Transverse colon (tissue), 4 donors: Measurements from ENCODE around the gene CACNA1I. TPM values are rescaled to one million over a fixed set of nuclear protein-coding genes. Genes with fewer than 3 reads are reported as not detected.
A peak's percentile ranks its signal among the peaks of the same experiment; 100 is the strongest.

Experiments used
- DNase-seq: peaks from one replicate; pipeline ENCODE4 v3.0.0-alpha.2; 2019
- H3K27ac ChIP-seq, 4 donors: fragments of 200-600 bp; sonication (generic); 2 replicates each; pipeline ENCODE4 v1.5.1; 2016 to 2018; ENCODE audit warnings: inconsistent platforms in 4 of 4
- H3K27me3 ChIP-seq: fragments of 200-600 bp; sonication (generic); 2 replicates; pipeline ENCODE4 v1.5.1; 2017; ENCODE audit warnings: inconsistent platforms
- H3K36me3 ChIP-seq, 4 donors: fragments of 200-600 bp; sonication (generic); 2 replicates each; pipeline ENCODE4 v1.5.1; 2017 to 2019; ENCODE audit warnings: inconsistent platforms in 4 of 4
- H3K4me1 ChIP-seq, 4 donors: fragments of 200-600 bp; sonication (generic); 2 replicates each; pipeline ENCODE4 v1.5.1; 2017 to 2020; ENCODE audit warnings: inconsistent platforms in 4 of 4
- H3K4me3 ChIP-seq, 4 donors: fragments of 200-600 bp; sonication (generic); 1 replicate in 1 of 4; 2 replicates in 3 of 4; pipeline versions ENCODE4 v1.5.1 to v1.6.1; 2017 to 2019; ENCODE audit warnings: inconsistent platforms in 4 of 4
- H3K9me3 ChIP-seq, 2 donors: fragments of 200-600 bp; sonication (generic); 2 replicates each; pipeline ENCODE4 v1.5.1; 2017 to 2019; ENCODE audit warnings: inconsistent platforms in 2 of 2
- CTCF ChIP-seq, 5 experiments: fragments of 200-600 bp in 3 of 5; fragments of 450-650 bp in 2 of 5; sonication (generic) in 3 of 5; IDR thresholded peaks; 1 replicate in 2 of 5; 2 replicates in 3 of 5; pipeline ENCODE4 v1.5.1; 2016 to 2017; ENCODE audit warnings: antibody characterized with exemption in 5 of 5, inconsistent platforms in 3 of 5, mild to moderate bottlenecking in 2 of 5, moderate library complexity in 1 of 5
- EP300 ChIP-seq: sonication (generic); formaldehyde crosslinking; IDR thresholded peaks from one replicate; pipeline ENCODE4 v1.6.1; 2017; ENCODE audit warnings: antibody characterized with exemption, low read depth
- POLR2A ChIP-seq: fragments of 450-650 bp; IDR thresholded peaks from one replicate; pipeline ENCODE4 v1.6.1; 2016; ENCODE audit warnings: antibody characterized with exemption, mild to moderate bottlenecking, moderate library complexity
- POLR2AphosphoS5 ChIP-seq, 3 donors: sonication (generic); formaldehyde crosslinking; IDR thresholded peaks; one replicate each; pipeline ENCODE4 v1.6.1; 2016; ENCODE audit warnings: antibody characterized with exemption in 3 of 3
- WGBS, 2 donors: methylation state at CpG; one replicate each; pipeline ENCODE4 v1.1.5; 2018; ENCODE audit warnings: low coverage in 1 of 2; 5-methylcytosine and 5-hydroxymethylcytosine counted together
- in situ Hi-C, 4 donors: fragments of 200-750 bp; cut with MboI; loops; one replicate each; pipeline versions ENCODE4 v1.15.0 to v1.15.1; 2017; ENCODE audit warnings: low sequenced_read_pairs in 3 of 4, low pct_ligation_motif_present in 1 of 4, low pct_unique_long_range_greater_than_20kb in 1 of 4
- intact Hi-C: fragments of 100-400 bp; cut with DNase I; formaldehyde crosslinking; loops from one replicate; pipeline ENCODE4 v1.15.1; 2023; ENCODE audit warnings: low total_unique reads
- total RNA-seq, 4 donors: library from RNA; depleted of rRNA; stranded (reverse); fragments of >200 nt; gene quantifications; one replicate each; pipeline ENCODE4 v1.1.0, GENCODE V29; 2016

CACNA1I gene
- total RNA-seq, 4 donors from 2014 or later: 0.14 to 1.1 (median 0.66) TPM

GRCh38 chr22:39685336-39686177 lies 115.0 kb downstream of the CACNA1I start:
- intact Hi-C loops: no loop called here
- no peaks in the 10 kb centered on the region for H3K9me3 ChIP-seq
- peaks cover 63% of the 10 kb centered on the region for H3K27me3 ChIP-seq
- in situ Hi-C loops: no loop called here
- TF ChIP-seq POLR2A (no peak), CTCF (IDR thresholded peaks at IDR 0.05) (no peak)
- H3K4me1 ChIP-seq: no peaks in the 10 kb centered on the region
- H3K4me3 ChIP-seq: peak overlapping the region in 1 of 4 donors; percentile 0
- H3K27ac ChIP-seq: no peak overlapping the region
- no peak for DNase-seq
- 25% methylated on average over 51 of the region's 77 CpGs; no CpG with 5 or more reads in 1 of the 2 donors for WGBS, 2 donors
- H3K36me3 ChIP-seq: no peaks in the 10 kb centered on the region

- Histone ChIP-seq H3K4me3 (peak overlapping the region in 1 of 4 donors; percentile 0), H3K4me1 (no peaks in the 10 kb centered on the region), H3K36me3 (no peaks in the 10 kb centered on the region), H3K27me3 (peaks cover 69% of the 10 kb centered on the region), H3K9me3 (no peaks in the 10 kb centered on the region), H3K27ac (no peak overlapping the region)
- no peak for DNase-seq
- 65% methylated on average over 34 of the region's 39 CpGs; no CpG with 5 or more reads in 1 of the 2 donors for WGBS, 2 donors
- TF ChIP-seq POLR2AphosphoS5 (IDR thresholded peaks at IDR 0.05) (no peak), CTCF (IDR thresholded peaks at IDR 0.05) (no peak), EP300 (no peak), POLR2A (no peak)
- in situ Hi-C loops: no loop called here
- intact Hi-C loops: no loop called here
Measured at GRCh38 chr22:39686178-39686620, 115.6 kb downstream of the CACNA1I start.

GRCh38 chr22:39686776-39687525 lies 116.4 kb downstream of the CACNA1I start:
- Histone ChIP-seq H3K4me3 (no peak overlapping the region), H3K27me3 (peaks cover 77% of the 10 kb centered on the region), H3K4me1 (no peaks in the 10 kb centered on the region), H3K27ac (no peak overlapping the region), H3K9me3 (no peaks in the 10 kb centered on the region), H3K36me3 (no peaks in the 10 kb centered on the region)
- 79% methylated on average over 12 of the region's 17 CpGs; no CpG with 5 or more reads in 1 of the 2 donors for WGBS, 2 donors
- TF ChIP-seq EP300: no peak
- no peak for TF ChIP-seq POLR2A
- TF ChIP-seq CTCF (IDR thresholded peaks at IDR 0.05): no peak
- no peak for TF ChIP-seq POLR2AphosphoS5 (IDR thresholded peaks at IDR 0.05)
- DNase-seq: no peak
- intact Hi-C loops (no loop called here), in situ Hi-C loops (no loop called here)

GRCh38 chr22:39688186-39688785 lies 117.7 kb downstream of the CACNA1I start:
- no peaks in the 10 kb centered on the region for H3K36me3 ChIP-seq
- no peaks in the 10 kb centered on the region for H3K9me3 ChIP-seq
- 71 to 100% methylated on average over 1 to 13 of the region's 13 CpGs for WGBS, 2 donors
- no peak overlapping the region for H3K4me3 ChIP-seq
- in situ Hi-C loops (no loop called here), intact Hi-C loops (no loop called here)
- H3K27ac ChIP-seq: no peak overlapping the region
- H3K4me1 ChIP-seq: no peaks in the 10 kb centered on the region
- peaks cover 79% of the 10 kb centered on the region for H3K27me3 ChIP-seq
- TF ChIP-seq CTCF (IDR thresholded peaks at IDR 0.05) (no peak), POLR2AphosphoS5 (IDR thresholded peaks at IDR 0.05) (no peak), EP300 (no peak), POLR2A (no peak)
- no peak for DNase-seq
